CD1c-positive myeloid dendritic cell (primary cell): Measurements from ENCODE around the gene DNAH10.
A peak's percentile ranks its signal among the peaks of the same experiment; 100 is the strongest.

ENCODE experiments used
- DNase-seq: peaks from one replicate; pipeline ENCODE4 v3.0.0-alpha.2; 2016; ENCODE audit errors: extremely low spot score

DNAH10 gene

DNA sequence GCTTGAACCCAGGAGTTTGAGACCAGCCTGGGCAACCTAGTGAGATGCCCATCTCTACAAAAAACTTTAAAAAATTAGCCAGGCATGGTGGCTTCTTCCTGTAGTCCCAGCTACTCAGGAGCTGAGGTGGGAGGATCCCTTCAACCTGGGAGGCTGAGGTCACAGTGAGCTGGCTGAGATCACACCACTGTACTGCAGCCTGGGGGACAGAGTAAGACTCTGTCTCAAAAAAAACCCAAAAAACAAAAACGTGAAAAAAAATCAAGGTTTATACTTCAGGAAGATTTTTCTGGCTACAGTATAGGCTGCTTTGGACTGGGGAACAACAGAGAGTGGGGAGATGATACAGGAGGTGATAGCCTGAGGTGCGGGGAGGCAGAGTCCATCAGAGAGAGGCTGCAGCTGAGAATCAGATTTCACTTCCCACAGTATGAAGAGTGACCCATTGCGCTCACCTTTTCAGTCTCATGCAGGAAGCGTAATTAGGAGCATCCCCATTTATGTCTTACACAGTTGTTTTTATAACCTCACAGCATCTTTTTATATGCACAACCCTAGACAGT, 28.9 kb downstream of the DNAH10 start:
- no peak for DNase-seq

GRCh38 chr12:123794027-123794426, 31.9 kb downstream of the DNAH10 start:
- DNase-seq = no peak

DNA sequence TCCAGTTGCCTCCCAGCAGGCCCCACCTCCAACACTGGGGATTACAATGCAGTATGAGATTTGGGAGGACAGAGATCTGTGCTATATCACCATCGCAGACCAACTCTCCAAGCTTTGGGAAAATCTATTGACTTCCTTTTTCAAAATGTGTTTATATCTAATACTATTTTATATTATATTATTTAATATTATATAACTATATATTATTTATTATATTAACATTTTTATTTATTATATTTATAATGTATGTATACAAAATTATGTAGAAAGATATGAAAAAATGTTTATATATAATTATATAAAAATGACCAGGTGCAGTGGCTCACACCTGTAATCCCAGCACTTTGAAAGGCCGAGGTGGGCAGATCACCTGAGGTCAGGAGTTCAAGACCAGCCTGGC, 36.4 kb downstream of the DNAH10 start:
- DNase-seq = no peak

DNA sequence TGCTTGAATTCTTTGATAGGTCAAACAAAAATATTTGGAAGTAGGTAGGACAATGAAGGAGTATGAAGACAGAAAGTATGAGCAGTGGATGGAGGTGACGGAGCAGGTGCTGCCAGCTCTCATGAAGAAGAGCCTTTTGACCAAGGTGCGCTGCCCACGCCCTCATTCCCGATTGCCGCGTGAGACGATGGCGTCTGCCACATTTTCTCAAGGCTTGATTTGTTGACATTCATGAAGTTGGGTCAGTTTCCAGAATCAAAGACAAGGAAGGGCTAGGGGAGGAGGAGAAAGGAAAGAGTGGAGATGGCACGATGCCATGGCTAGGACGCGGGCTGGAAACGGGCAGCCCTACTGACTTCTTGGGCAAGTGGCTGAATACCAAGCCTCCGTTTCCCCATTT, 37.1 kb downstream of the DNAH10 start:
- no peak for DNase-seq

- DNase-seq = peak; percentile 6
Observed at GRCh38 chr12:123801573-123802178, 39.6 kb downstream of the DNAH10 start.

- DNase-seq = no peak
Observed at GRCh38 chr12:123805173-123805572, 43.1 kb downstream of the DNAH10 start.

DNA sequence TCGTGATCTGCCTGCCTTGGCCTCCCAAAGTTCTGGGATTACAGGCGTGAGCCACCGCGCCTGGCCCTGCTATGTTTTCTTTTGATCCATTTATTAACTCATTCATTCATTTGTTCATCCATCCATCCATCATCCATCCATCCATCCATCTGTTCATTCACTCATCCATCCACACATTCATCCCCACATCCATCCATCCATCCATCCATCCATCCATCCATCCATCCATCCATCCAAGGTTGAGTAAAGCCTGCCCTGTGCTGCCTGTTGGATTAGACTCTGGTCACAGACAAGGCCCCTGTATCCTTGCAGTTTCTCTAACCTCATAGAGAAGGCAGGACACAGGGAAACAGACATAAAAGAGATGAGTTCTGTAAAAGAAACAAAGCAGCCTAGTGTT, 44.9 kb downstream of the DNAH10 start:
- DNase-seq = no peak

- DNase-seq = no peak
Observed at GRCh38 chr12:123807670-123808069, 45.6 kb downstream of the DNAH10 start.

DNA sequence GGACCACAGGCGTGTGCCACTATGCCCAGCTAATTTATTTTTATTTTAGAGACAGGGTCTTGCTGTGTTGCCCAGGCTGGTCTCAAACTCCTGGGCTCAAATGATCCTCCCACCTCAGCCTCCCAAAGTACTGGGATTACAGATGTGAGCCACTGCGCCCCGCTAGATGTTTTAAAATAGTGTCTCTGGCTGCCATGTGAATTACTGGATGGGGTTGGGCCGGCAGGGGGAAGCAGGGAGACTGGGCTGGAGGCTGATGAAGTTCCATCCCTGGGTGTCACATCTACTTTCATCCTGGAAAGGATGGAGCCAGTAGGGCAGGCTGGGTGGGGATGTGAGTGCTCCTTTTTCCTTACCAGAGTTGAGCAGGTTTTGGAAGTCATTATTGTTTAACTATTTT, 46.1 kb downstream of the DNAH10 start:
- DNase-seq = no peak

DNA sequence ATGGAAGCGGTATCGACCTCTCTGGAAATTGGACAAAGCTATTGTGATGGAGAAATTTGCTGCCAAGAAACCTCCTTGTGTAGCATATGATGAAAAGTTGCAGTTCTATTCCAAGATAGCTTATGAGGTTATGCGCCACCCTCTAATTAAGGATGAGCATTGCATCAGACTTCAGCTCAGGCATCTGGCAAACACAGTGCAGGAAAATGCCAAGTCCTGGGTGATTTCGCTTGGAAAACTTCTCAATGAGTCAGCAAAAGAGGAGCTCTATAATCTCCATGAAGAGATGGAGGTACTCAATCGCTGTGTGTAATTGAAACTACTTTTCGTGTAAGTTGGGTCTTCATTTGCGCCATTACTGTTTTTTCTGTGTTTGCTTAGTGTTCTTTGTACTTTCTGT, 51.2 kb downstream of the DNAH10 start:
- no peak for DNase-seq

DNA sequence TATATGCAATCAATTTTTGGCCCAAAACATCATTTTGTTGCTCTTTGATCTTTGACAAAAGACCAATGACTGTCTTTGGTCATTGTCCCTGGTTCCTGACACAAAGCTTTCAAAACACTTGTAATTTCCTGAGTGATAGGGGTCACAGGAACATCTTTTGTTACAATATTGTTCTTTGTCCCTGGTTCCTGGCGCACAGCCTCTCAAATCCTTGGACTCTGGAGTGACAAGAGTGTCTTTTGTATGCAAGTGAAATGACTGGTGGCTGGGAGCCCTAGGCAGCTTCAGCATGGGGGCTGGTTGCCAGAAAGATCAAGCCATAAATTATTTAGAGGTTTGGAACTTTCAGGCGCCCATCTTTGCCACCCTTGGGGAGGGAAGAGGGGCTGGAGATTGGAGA, 53.9 kb downstream of the DNAH10 start:
- DNase-seq = no peak

DNA sequence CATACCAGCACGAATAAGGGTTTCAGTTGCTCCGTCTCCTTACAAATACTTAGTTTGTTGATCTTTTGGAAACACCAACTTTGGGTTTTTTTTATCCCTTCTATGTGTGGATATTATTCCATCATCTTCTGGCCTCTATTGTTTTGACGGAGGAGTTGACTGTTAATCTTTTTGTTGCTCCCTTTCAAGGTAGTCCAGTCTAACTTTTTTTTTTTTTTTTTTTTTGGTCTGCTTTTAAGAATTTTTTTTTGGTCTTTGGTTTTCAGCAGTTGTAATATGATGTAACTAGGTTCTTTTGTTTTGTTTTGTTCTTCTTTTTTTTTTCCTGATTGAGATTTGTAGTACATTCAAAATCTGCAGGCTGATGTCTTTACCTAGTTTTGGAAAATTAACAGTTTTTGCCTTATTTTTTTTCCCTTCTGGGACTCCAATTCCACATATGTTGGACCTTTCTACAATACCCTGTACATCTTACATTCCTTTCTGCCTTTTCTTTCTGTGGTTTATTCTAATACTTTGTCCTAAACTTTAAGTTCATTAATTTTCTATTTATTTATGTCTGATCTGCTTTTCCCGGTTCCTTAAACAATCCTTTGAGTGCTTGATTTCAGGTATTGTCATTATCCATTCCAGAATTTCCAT, 54.9 kb downstream of the DNAH10 start:
- DNase-seq = no peak

DNA sequence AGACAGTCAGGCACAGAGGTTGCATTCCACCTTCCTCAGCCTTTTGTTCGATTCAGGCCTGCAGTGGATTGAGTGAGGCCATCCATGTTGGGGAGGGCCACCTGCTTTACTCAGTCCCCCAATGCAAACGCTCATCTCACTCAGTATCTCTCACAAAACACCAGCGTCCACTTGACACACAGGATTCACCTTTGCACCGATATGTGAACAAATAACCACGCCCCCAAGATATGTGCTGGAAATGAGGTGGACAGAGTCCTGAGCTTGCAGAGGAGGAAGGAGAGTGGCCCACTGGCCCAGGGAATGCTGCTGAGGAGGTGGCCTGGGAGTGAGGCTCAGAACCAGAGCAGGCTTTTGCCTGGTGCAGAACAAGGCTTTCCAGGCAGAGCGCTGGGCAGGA, 60.7 kb downstream of the DNAH10 start:
- no peak for DNase-seq

DNA sequence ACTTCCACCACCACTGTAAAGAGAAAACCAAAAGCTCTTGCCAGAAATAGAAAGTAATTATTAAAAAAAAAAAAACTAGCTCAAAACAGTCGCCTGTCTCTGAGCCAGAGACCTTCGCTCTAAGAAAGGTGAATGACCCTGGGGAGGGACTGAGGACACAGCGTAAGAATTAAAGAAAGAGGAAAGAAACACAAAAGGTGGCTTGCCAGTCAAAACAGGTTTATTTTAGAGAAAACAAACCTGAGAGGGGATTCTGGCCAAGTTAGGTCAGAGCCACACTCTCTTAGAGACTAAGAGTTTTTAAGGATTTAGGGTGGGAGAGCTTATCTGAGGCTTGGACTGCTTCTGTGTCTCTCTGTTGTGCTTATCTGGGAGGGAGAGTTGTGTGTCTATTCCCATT, 66.0 kb downstream of the DNAH10 start:
- no peak for DNase-seq

DNA sequence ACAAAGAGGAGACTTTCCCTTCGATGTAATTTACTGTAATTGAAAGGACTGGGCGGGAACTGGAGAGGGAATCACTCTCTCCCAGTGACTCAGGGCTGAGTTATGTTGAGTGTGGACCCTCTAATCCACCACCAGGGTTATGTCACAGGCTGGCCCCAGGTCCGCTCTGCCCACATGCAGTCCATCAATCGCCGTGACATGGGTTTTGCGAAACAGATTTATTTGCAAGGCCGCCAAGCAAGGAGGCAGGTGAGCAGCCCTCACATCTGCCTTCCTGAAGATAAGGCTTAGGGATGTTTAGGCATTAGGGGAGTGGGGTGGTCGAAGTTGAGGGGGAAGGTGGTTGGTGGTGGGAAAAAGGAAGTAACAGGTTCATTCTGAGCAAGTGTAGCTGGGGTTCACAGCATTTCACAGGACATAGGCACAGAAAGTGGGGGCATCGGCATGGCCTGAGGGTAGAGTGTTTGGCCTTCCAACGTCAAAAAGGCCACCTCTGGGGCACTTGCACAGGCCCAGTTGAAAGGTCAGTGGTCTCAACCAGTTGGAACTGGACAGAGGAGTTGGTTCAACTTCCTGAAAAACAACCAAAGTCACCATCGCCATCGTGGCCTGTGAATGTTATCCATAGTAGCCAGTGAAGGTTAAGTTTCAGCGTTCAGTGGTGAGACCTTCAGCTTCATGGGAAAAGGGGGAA, 66.9 kb downstream of the DNAH10 start:
- DNase-seq = no peak

DNA sequence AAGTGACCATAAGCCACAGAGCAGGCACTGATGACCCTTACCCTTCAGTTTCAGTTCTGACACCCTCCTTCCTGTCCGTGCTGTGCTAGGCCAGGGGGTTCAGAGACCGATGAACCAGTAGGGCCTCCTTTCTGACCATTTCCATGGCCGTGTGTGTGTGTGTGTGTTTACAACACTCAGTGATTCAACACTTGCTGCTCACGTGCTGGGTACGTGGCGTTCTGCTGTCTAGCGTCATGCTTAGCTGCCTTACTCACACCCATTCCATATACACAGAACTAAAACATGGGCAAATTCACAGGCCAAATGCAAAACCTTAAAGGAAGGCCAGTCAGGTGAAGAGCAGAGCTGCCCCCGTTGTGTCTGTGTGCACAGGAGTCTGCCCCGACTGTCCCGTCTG, 67.5 kb downstream of the DNAH10 start:
- no peak for DNase-seq

DNA sequence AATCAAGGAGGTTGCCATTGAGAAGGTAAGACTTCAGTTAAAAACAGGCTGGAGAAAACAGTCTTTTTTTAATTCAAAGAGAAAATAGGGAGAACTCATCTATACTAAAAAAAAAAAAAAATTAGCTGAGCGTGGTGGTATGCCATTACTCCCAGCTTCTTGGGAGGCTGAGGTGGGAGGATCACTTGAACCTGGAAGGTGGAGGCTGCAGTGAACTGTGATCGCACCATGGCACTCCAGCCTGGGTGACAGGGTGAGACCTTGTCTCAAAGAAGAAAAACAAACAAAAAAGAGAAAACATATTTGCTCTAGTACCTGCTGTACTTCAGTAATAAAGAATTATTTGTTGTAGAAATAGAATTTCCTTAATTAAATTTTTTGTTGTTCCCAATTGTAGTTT, 68.6 kb downstream of the DNAH10 start:
- no peak for DNase-seq

DNA sequence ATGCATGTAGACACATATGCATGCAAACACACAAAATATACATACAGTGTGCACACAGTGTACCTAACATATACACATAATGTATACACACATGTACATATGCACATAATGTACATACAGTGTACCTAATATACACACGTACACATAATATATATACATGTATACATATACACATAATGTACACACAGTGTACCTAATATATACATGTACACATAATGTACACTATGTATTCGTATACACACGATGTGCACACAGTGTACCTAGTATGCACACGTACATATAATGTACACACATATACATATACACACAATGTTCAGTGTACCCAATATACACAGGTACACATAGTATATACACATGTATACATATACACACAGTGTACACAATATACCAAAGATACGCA, 70.0 kb downstream of the DNAH10 start:
- no peak for DNase-seq

- DNase-seq = no peak
Observed at GRCh38 chr12:123833830-123834229, 71.7 kb downstream of the DNAH10 start.

DNA sequence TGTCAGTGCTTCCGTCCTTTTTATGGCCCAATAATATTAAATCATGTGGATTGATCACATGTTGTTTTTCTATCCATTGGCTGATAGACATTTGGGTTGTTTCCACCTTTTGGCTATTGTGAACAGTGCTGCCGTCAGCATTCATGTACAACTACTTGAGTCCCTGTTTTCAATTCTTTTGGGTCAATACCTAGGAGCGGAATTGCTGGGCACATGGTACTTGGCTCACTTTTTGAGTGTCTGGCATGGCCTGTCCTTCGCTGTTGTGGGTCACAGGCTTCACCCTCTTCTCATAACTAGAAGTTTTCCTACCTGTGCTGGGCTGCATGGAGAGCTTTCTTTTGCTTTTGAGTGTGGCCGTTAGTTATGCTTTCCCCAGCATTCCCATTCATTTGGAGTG, 72.7 kb downstream of the DNAH10 start:
- no peak for DNase-seq

- DNase-seq = no peak
Observed at GRCh38 chr12:123836292-123836691, 74.2 kb downstream of the DNAH10 start.

GRCh38 chr12:123839826-123840225, 77.7 kb downstream of the DNAH10 start:
- DNase-seq = no peak

GRCh38 chr12:123840765-123841425, 78.8 kb downstream of the DNAH10 start:
- no peak for DNase-seq
